Sigmoid colon (tissue), 7 donors: ENCODE data around the gene LMO7. TPM values are rescaled to one million over a fixed set of nuclear protein-coding genes. Genes with fewer than 3 reads are reported as not detected.

Experiments used
- DNase-seq: peaks from one replicate; pipeline ENCODE4 v3.0.0-alpha.2; 2019
- H3K27ac ChIP-seq, 4 donors: fragments of 200-600 bp; sonication (generic); one replicate each; pipeline ENCODE4 v1.5.1; 2016 to 2019; ENCODE audit warnings: mild to moderate bottlenecking in 1 of 4
- H3K27me3 ChIP-seq, 3 donors: fragments of 200-600 bp; sonication (generic); one replicate each; pipeline ENCODE4 v1.5.1; 2019; ENCODE audit warnings: mild to moderate bottlenecking in 1 of 3
- H3K36me3 ChIP-seq, 4 donors: fragments of 200-600 bp; sonication (generic); one replicate each; pipeline ENCODE4 v1.5.1; 2016 to 2019
- H3K4me1 ChIP-seq, 4 donors: fragments of 200-600 bp; sonication (generic); one replicate each; pipeline ENCODE4 v1.5.1; 2017 to 2019
- H3K4me3 ChIP-seq, 4 donors: fragments of 200-600 bp; sonication (generic); one replicate each; pipeline ENCODE4 v1.5.1; 2017 to 2019; ENCODE audit warnings: mild to moderate bottlenecking in 2 of 4, moderate library complexity in 1 of 4
- H3K9me3 ChIP-seq, 4 donors: fragments of 200-600 bp in 3 of 4; sonication (generic) in 3 of 4; one replicate each; pipeline versions ENCODE4 v1.5.1 to v1.6.1; 2013 to 2019
- CTCF ChIP-seq, 4 experiments: fragments of 450-650 bp in 3 of 4; fragments of 200-600 bp in 1 of 4; IDR thresholded peaks; one replicate each; pipeline ENCODE4 v1.5.1; 2016 to 2019; ENCODE audit warnings: antibody characterized with exemption in 4 of 4, mild to moderate bottlenecking in 3 of 4, moderate library complexity in 2 of 4
- EP300 ChIP-seq, 4 donors: sonication (generic); formaldehyde crosslinking; IDR thresholded peaks; one replicate each; pipeline ENCODE4 v1.6.1; 2017; ENCODE audit warnings: antibody characterized with exemption in 4 of 4
- POLR2A ChIP-seq, 2 donors: fragments of 450-650 bp; IDR thresholded peaks; one replicate each; pipeline ENCODE4 v1.6.1; 2016; ENCODE audit warnings: antibody characterized with exemption in 2 of 2, mild to moderate bottlenecking in 2 of 2, moderate library complexity in 2 of 2
- POLR2AphosphoS5 ChIP-seq, 4 donors: sonication (generic); formaldehyde crosslinking; IDR thresholded peaks; one replicate each; pipeline ENCODE4 v1.6.1; 2017; ENCODE audit warnings: antibody characterized with exemption in 4 of 4
- WGBS, 2 donors: extraction: QIAGEN DNeasy Blood & Tissue Kit; methylation state at CpG; one replicate each; pipeline ENCODE4 v1.1.7; 2013; 5-methylcytosine and 5-hydroxymethylcytosine counted together
- intact Hi-C: fragments of 100-400 bp; cut with DNase I; formaldehyde crosslinking; loops from one replicate; pipeline ENCODE4 v1.15.1; 2023
- polyA plus RNA-seq, 3 donors: library from polyadenylated mRNA; stranded (reverse); fragments of 200-250 nt; gene quantifications; one replicate each; pipeline ENCODE4 v1.2.3, GENCODE V29; 2013
- total RNA-seq, 4 donors: library from RNA; depleted of rRNA; stranded (reverse); fragments of >200 nt; gene quantifications; one replicate each; pipeline ENCODE4 v1.1.0, GENCODE V29; 2016
- donor health status: healthy with polysubstance abuse.
- donor health status: Bipolar disorder and iron deficiency.
- donor health status: healthy.

Gene LMO7
- total and polyA plus RNA-seq, 7 donors: 5.0 to 66.4 (median 19.4) TPM

- no peak overlapping the region for H3K27ac ChIP-seq
- no peaks in the 10 kb centered on the region for H3K36me3 ChIP-seq
- peaks cover 0 to 10% (median 3%) of the 10 kb centered on the region in 4 donors for H3K4me1 ChIP-seq
- no peaks in the 10 kb centered on the region for H3K27me3 ChIP-seq
- 87 to 93% methylated on average over 3 of the region's 3 CpGs for WGBS, 2 donors
- no peak for DNase-seq
- TF ChIP-seq EP300 (IDR thresholded peaks at IDR 0.05) (no peak), POLR2A (IDR thresholded peaks at IDR 0.05) (no peak), CTCF (IDR thresholded peaks at IDR 0.05) (no peak), POLR2AphosphoS5 (IDR thresholded peaks at IDR 0.05) (no peak)
- no peak overlapping the region for H3K4me3 ChIP-seq
- no peaks in the 10 kb centered on the region for H3K9me3 ChIP-seq
- intact Hi-C loops: loop anchor here (10.0 kb wide), 1 partner anchor 508 kb away; no protein-coding TSS in a partner anchor
Observed at GRCh38 chr13:75877071-75877470, 240.9 kb downstream of the LMO7 start.

DNA sequence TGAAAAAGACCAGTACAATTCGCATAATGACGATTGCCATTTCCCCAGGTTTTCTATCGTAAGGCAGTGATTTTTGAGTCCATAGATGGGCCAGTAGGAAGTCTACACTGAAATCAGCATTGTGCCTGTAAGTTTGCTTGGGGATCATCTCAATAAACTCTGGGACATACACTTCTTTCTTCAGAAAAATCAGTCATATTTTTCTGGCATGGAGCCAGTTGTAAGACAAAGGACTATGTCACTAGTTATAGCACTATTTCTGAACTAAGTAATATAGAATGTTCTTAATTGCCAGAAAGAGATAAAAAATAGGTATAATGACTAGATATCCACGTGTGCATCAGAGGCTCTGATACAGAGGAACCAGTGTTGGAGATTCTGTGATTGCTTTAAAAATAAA is 243.5 kb downstream of the LMO7 start:
- DNase-seq: no peak

GRCh38 chr13:75881109-75881775 is 245.1 kb downstream of the LMO7 start:
- Histone ChIP-seq H3K4me1 (peaks cover 0 to 10% (median 3%) of the 10 kb centered on the region in 4 donors), H3K9me3 (no peaks in the 10 kb centered on the region), H3K4me3 (no peak overlapping the region), H3K27me3 (no peaks in the 10 kb centered on the region), H3K36me3 (no peaks in the 10 kb centered on the region), H3K27ac (no peak overlapping the region)
- intact Hi-C loops: no loop called here
- 49 to 52% methylated on average over 4 of the region's 4 CpGs for WGBS, 2 donors
- TF ChIP-seq CTCF (IDR thresholded peaks at IDR 0.05) (no peak), EP300 (IDR thresholded peaks at IDR 0.05) (no peak), POLR2A (IDR thresholded peaks at IDR 0.05) (no peak), POLR2AphosphoS5 (IDR thresholded peaks at IDR 0.05) (no peak)
- no peak for DNase-seq

More for the DNA sequence above, 243.5 kb downstream of the LMO7 start:
- no peaks in the 10 kb centered on the region for H3K9me3 ChIP-seq
- H3K27me3 ChIP-seq: no peaks in the 10 kb centered on the region
- no peak overlapping the region for H3K4me3 ChIP-seq
- no peak for TF ChIP-seq CTCF (IDR thresholded peaks at IDR 0.05)
- TF ChIP-seq POLR2AphosphoS5 (IDR thresholded peaks at IDR 0.05): no peak
- TF ChIP-seq POLR2A (IDR thresholded peaks at IDR 0.05): no peak
- TF ChIP-seq EP300 (IDR thresholded peaks at IDR 0.05): no peak
- intact Hi-C loops: loop anchor here (10.0 kb wide), 1 partner anchor 505 kb away; no protein-coding TSS in a partner anchor
- no peak overlapping the region for H3K27ac ChIP-seq
- 76 to 84% methylated on average over 4 of the region's 4 CpGs for WGBS, 2 donors
- peaks cover 0 to 10% (median 3%) of the 10 kb centered on the region in 4 donors for H3K4me1 ChIP-seq
- H3K36me3 ChIP-seq: no peaks in the 10 kb centered on the region

GRCh38 chr13:75882261-75882660 is 246.1 kb downstream of the LMO7 start:
- no peaks in the 10 kb centered on the region for H3K36me3 ChIP-seq
- TF ChIP-seq POLR2A (IDR thresholded peaks at IDR 0.05) (no peak), POLR2AphosphoS5 (IDR thresholded peaks at IDR 0.05) (no peak), EP300 (IDR thresholded peaks at IDR 0.05) (no peak), CTCF (IDR thresholded peaks at IDR 0.05) (no peak)
- no peaks in the 10 kb centered on the region for H3K9me3 ChIP-seq
- peaks cover 0 to 3% (median 0%) of the 10 kb centered on the region in 4 donors for H3K4me1 ChIP-seq
- H3K27ac ChIP-seq: no peak overlapping the region
- no peaks in the 10 kb centered on the region for H3K27me3 ChIP-seq
- intact Hi-C loops: no loop called here
- no peak for DNase-seq
- H3K4me3 ChIP-seq: no peak overlapping the region
- WGBS, 2 donors: 90 to 97% methylated on average over 1 of the region's 1 CpG

GRCh38 chr13:75889427-75889826 is 253.3 kb downstream of the LMO7 start:
- Histone ChIP-seq H3K9me3 (no peaks in the 10 kb centered on the region), H3K27me3 (no peaks in the 10 kb centered on the region), H3K36me3 (no peaks in the 10 kb centered on the region), H3K4me1 (no peaks in the 10 kb centered on the region), H3K27ac (no peak overlapping the region), H3K4me3 (no peak overlapping the region)
- no peak for DNase-seq
- intact Hi-C loops: no loop called here
- TF ChIP-seq POLR2A (IDR thresholded peaks at IDR 0.05): no peak
- TF ChIP-seq POLR2AphosphoS5 (IDR thresholded peaks at IDR 0.05): no peak
- TF ChIP-seq EP300 (IDR thresholded peaks at IDR 0.05): no peak
- TF ChIP-seq CTCF (IDR thresholded peaks at IDR 0.05): no peak
